ENCODE results near the gene ARHGEF12.

The ARHGEF12 gene

GRCh38 chr11:120342678-120343077, 6.5 kb downstream of the ARHGEF12 start:
- ChIA-PET POLR2A (no interaction called here), CTCF (no interaction called here)
- TF ChIP-seq L3MBTL2 (conservative IDR thresholded peaks at IDR 0.05) (no peak), SP1 (IDR thresholded peaks at IDR 0.05) (no peak), SUZ12 (IDR thresholded peaks at IDR 0.05) (no peak)
- DNase-seq (ENCODE audit: extremely low spot score) = no peak

GRCh38 chr11:120343429-120343828, 7.2 kb downstream of the ARHGEF12 start:
- ChIA-PET POLR2A (no interaction called here), CTCF (interaction anchor here (0.8 kb wide), 1 partner anchor 140 kb away, joined by 5 read pairs; no protein-coding TSS in a partner anchor)
- no peak for DNase-seq (ENCODE audit: extremely low spot score)
- TF ChIP-seq TARDBP (IDR thresholded peaks at IDR 0.05) (no peak), FOXA1 (IDR thresholded peaks at IDR 0.05) (no peak), CTBP1 (IDR thresholded peaks at IDR 0.05; ENCODE audit: borderline replicate concordance) (no peak), SP1 (IDR thresholded peaks at IDR 0.05) (no peak), HDGF (IDR thresholded peaks at IDR 0.05; ENCODE audit: borderline replicate concordance) (no peak), FOXM1 (IDR thresholded peaks at IDR 0.05; ENCODE audit: borderline replicate concordance) (no peak), ZNF384 (IDR thresholded peaks at IDR 0.05) (no peak), SUZ12 (IDR thresholded peaks at IDR 0.05) (no peak), ARNT (IDR thresholded peaks at IDR 0.05) (no peak), LEF1 (IDR thresholded peaks at IDR 0.05; ENCODE audit: borderline replicate concordance) (no peak), FOXK2 (IDR thresholded peaks at IDR 0.05) (no peak), L3MBTL2 (conservative IDR thresholded peaks at IDR 0.05) (no peak), ELF4 (IDR thresholded peaks at IDR 0.05) (no peak), BHLHE40 (IDR thresholded peaks at IDR 0.05; ENCODE audit: borderline replicate concordance) (no peak), NFRKB (IDR thresholded peaks at IDR 0.05) (no peak)
- TF ChIP-seq, protein P1, sequence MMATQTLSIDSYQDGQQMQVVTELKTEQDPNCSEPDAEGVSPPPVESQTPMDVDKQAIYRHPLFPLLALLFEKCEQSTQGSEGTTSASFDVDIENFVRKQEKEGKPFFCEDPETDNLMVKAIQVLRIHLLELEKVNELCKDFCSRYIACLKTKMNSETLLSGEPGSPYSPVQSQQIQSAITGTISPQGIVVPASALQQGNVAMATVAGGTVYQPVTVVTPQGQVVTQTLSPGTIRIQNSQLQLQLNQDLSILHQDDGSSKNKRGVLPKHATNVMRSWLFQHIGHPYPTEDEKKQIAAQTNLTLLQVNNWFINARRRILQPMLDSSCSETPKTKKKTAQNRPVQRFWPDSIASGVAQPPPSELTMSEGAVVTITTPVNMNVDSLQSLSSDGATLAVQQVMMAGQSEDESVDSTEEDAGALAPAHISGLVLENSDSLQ (IDR thresholded peaks at IDR 0.05) = no peak

- DNase-seq (ENCODE audit: extremely low spot score) = no peak
Observed at GRCh38 chr11:120344302-120345004, 8.2 kb downstream of the ARHGEF12 start.

GRCh38 chr11:120346233-120346632, 10.0 kb downstream of the ARHGEF12 start:
- ChIA-PET CTCF (interaction anchor here (0.7 kb wide), 1 partner anchor 124 kb away, joined by 3 read pairs; no protein-coding TSS in a partner anchor), POLR2A (interaction anchor here (1.2 to 3.4 kb wide), 2 partner anchors 9 to 11 kb away, joined by 4 to 21 read pairs; partner anchors contain the start of gene ARHGEF12)
- no peak for TF ChIP-seq ZNF384 (IDR thresholded peaks at IDR 0.05)
- TF ChIP-seq, protein P1 (IDR thresholded peaks at IDR 0.05) = peak; percentile 62
- no peak for DNase-seq (ENCODE audit: extremely low spot score)

More at GRCh38 chr11:120344302-120345004, 8.2 kb downstream of the ARHGEF12 start:
- CTCF ChIA-PET = no interaction called here
- peak; percentile 42; the same call in 1 of the 2 replicates for TF ChIP-seq ZNF384 (IDR thresholded peaks at IDR 0.05)
- TF ChIP-seq, protein P1 (IDR thresholded peaks at IDR 0.05) = no peak
- POLR2A ChIA-PET = no interaction called here

DNA sequence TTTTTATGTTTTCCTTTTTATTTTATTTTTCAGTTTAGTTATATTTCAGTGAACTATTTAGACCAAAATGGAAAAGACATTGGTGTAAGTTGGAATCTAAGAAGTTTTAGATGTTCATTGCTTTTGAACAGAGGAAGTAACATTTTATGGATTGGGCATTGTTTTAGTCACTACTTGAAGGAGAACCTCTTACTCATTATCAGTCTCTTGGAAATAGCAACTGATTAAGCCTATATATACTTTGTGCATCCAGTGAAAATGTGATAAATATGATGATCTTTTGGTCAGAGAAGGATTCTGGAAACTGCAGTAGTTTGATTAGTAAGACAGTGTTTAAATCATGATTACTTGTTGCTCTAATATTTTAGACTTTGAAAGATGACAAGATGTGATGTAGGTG, 14.4 kb downstream of the ARHGEF12 start:
- POLR2A ChIA-PET = no interaction called here
- CTCF ChIA-PET = no interaction called here
- TF ChIP-seq FOXM1 (IDR thresholded peaks at IDR 0.05; ENCODE audit: borderline replicate concordance) (no peak), ARNT (IDR thresholded peaks at IDR 0.05) (no peak), BHLHE40 (IDR thresholded peaks at IDR 0.05; ENCODE audit: borderline replicate concordance) (no peak), ELF4 (IDR thresholded peaks at IDR 0.05) (no peak), HDGF (IDR thresholded peaks at IDR 0.05; ENCODE audit: borderline replicate concordance) (no peak), SP1 (IDR thresholded peaks at IDR 0.05) (no peak), FOXK2 (IDR thresholded peaks at IDR 0.05) (no peak), NFRKB (IDR thresholded peaks at IDR 0.05) (no peak), FOXA1 (IDR thresholded peaks at IDR 0.05) (no peak), CTBP1 (IDR thresholded peaks at IDR 0.05; ENCODE audit: borderline replicate concordance) (no peak), LEF1 (IDR thresholded peaks at IDR 0.05; ENCODE audit: borderline replicate concordance) (no peak), TARDBP (IDR thresholded peaks at IDR 0.05) (no peak), ZNF384 (IDR thresholded peaks at IDR 0.05) (no peak; the same call in 1 of the 2 replicates)
- TF ChIP-seq, protein P1 (IDR thresholded peaks at IDR 0.05) = no peak

GRCh38 chr11:120352405-120352804, 16.2 kb downstream of the ARHGEF12 start:
- ChIA-PET POLR2A (no interaction called here), CTCF (interaction anchor here (0.6 kb wide), 1 partner anchor 15 kb away, joined by 3 read pairs; no protein-coding TSS in a partner anchor)
- TF ChIP-seq TARDBP (IDR thresholded peaks at IDR 0.05) (no peak), FOXK2 (IDR thresholded peaks at IDR 0.05) (no peak), NFRKB (IDR thresholded peaks at IDR 0.05) (no peak), HDGF (IDR thresholded peaks at IDR 0.05; ENCODE audit: borderline replicate concordance) (no peak), BHLHE40 (IDR thresholded peaks at IDR 0.05; ENCODE audit: borderline replicate concordance) (no peak), SUZ12 (IDR thresholded peaks at IDR 0.05) (no peak), FOXA1 (IDR thresholded peaks at IDR 0.05) (no peak), ARNT (IDR thresholded peaks at IDR 0.05) (no peak), ZNF384 (IDR thresholded peaks at IDR 0.05) (no peak), SP1 (IDR thresholded peaks at IDR 0.05) (no peak), L3MBTL2 (conservative IDR thresholded peaks at IDR 0.05) (no peak), ELF4 (IDR thresholded peaks at IDR 0.05) (no peak), FOXM1 (IDR thresholded peaks at IDR 0.05; ENCODE audit: borderline replicate concordance) (no peak), CTBP1 (IDR thresholded peaks at IDR 0.05; ENCODE audit: borderline replicate concordance) (no peak), LEF1 (IDR thresholded peaks at IDR 0.05; ENCODE audit: borderline replicate concordance) (no peak)
- TF ChIP-seq, protein P1 (IDR thresholded peaks at IDR 0.05) = no peak
- DNase-seq (ENCODE audit: extremely low spot score) = no peak

More for the DNA sequence above, 14.4 kb downstream of the ARHGEF12 start:
- no peak for DNase-seq (ENCODE audit: extremely low spot score)
